IMR-90 (cell line): ENCODE results near the gene BTBD2.
"Not testable (repeated sequence)": the region's sequence is repeated elsewhere in the genome, so short reads cannot be mapped to it uniquely, and the experiment has no call there.

ENCODE experiments used
- BHLHE40 ChIP-seq: fragments of 150-350 bp; IDR thresholded peaks from 2 replicates; pipeline ENCODE4 v1.6.1; 2016; ENCODE audit warnings: mild to moderate bottlenecking, low read depth, low read length
- CEBPB ChIP-seq: IDR thresholded peaks from 2 replicates; pipeline ENCODE4 v1.6.1; 2012; ENCODE audit warnings: low read depth, low read length, improper control_type of control experiment
- CHD1 ChIP-seq: IDR thresholded peaks from 2 replicates; pipeline ENCODE4 v1.6.1; 2012; ENCODE audit warnings: low read depth, low read length, improper control_type of control experiment
- ELK1 ChIP-seq: fragments of 150-350 bp; IDR thresholded peaks from 2 replicates; pipeline ENCODE4 v1.6.1; 2016; ENCODE audit warnings: low read depth, mild to moderate bottlenecking, low read length, moderate library complexity, borderline replicate concordance
- MAFK ChIP-seq: IDR thresholded peaks from 2 replicates; pipeline ENCODE4 v1.6.1; 2012; ENCODE audit warnings: low read depth, low read length, improper control_type of control experiment
- MAZ ChIP-seq: IDR thresholded peaks from 2 replicates; pipeline ENCODE4 v1.6.1; 2012; ENCODE audit warnings: low read depth, mild to moderate bottlenecking, low read length, improper control_type of control experiment, moderate library complexity, borderline replicate concordance
- MXI1 ChIP-seq: IDR thresholded peaks from 2 replicates; pipeline ENCODE4 v1.6.1; 2012; ENCODE audit warnings: low read depth, mild to moderate bottlenecking, low read length, moderate library complexity, borderline replicate concordance
- POLR2A ChIP-seq: IDR thresholded peaks from 2 replicates; pipeline ENCODE4 v1.6.1; 2012; ENCODE audit warnings: mild to moderate bottlenecking, low read depth, low read length
- RAD21 ChIP-seq: IDR thresholded peaks from 2 replicates; pipeline ENCODE4 v1.6.1; 2012; ENCODE audit warnings: low read length, improper control_type of control experiment
- RCOR1 ChIP-seq: IDR thresholded peaks from 2 replicates; pipeline ENCODE4 v1.6.1; 2012; ENCODE audit warnings: mild to moderate bottlenecking, low read length, improper control_type of control experiment; ENCODE audit not compliant: insufficient replicate concordance
- RFX5 ChIP-seq: IDR thresholded peaks from 2 replicates; pipeline ENCODE4 v1.8.0; 2012; ENCODE audit warnings: low read depth, mild to moderate bottlenecking, low read length, moderate library complexity
- SMC3 ChIP-seq: fragments of 150-350 bp; IDR thresholded peaks from 2 replicates; pipeline ENCODE4 v1.6.1; 2016; ENCODE audit warnings: low read depth, mild to moderate bottlenecking, antibody characterized with exemption, low read length, moderate library complexity
- TF ChIP-seq, protein P1 (sequence below): fragments of 150-350 bp; IDR thresholded peaks from 2 replicates; pipeline ENCODE4 v1.6.1; 2017; ENCODE audit warnings: mild to moderate bottlenecking, antibody characterized with exemption, low read length, low read depth
- TF ChIP-seq, protein P2 (sequence below): conservative IDR thresholded peaks from 2 replicates; pipeline ENCODE4 v1.5.1; 2012; ENCODE audit warnings: mild to moderate bottlenecking, low read depth, low read length, improper control_type of control experiment

GRCh38 chr19:1988464-1988863, 27.1 kb downstream of the BTBD2 start:
- TF ChIP-seq ELK1, RAD21, CHD1, POLR2A, RCOR1, MXI1, SMC3, MAZ, BHLHE40, CEBPB, MAFK, RFX5: not testable (repeated sequence)
- TF ChIP-seq, protein P1, sequence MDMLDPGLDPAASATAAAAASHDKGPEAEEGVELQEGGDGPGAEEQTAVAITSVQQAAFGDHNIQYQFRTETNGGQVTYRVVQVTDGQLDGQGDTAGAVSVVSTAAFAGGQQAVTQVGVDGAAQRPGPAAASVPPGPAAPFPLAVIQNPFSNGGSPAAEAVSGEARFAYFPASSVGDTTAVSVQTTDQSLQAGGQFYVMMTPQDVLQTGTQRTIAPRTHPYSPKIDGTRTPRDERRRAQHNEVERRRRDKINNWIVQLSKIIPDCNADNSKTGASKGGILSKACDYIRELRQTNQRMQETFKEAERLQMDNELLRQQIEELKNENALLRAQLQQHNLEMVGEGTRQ, result not testable (repeated sequence)
- TF ChIP-seq, protein P2, sequence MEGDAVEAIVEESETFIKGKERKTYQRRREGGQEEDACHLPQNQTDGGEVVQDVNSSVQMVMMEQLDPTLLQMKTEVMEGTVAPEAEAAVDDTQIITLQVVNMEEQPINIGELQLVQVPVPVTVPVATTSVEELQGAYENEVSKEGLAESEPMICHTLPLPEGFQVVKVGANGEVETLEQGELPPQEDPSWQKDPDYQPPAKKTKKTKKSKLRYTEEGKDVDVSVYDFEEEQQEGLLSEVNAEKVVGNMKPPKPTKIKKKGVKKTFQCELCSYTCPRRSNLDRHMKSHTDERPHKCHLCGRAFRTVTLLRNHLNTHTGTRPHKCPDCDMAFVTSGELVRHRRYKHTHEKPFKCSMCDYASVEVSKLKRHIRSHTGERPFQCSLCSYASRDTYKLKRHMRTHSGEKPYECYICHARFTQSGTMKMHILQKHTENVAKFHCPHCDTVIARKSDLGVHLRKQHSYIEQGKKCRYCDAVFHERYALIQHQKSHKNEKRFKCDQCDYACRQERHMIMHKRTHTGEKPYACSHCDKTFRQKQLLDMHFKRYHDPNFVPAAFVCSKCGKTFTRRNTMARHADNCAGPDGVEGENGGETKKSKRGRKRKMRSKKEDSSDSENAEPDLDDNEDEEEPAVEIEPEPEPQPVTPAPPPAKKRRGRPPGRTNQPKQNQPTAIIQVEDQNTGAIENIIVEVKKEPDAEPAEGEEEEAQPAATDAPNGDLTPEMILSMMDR, result not testable (repeated sequence)
